Neutrophil (primary cell): ENCODE results near the gene METTL9.

ENCODE experiments used
- H3K27ac ChIP-seq: fragments of 200-600 bp; sonication (generic); 2 replicates; pipeline ENCODE4 v1.5.1; 2016; ENCODE audit warnings: mild to moderate bottlenecking, moderate library complexity
- H3K27me3 ChIP-seq: fragments of 200-600 bp; sonication (generic); 2 replicates; pipeline ENCODE4 v1.6.0; 2016; ENCODE audit warnings: mild to moderate bottlenecking
- H3K36me3 ChIP-seq: fragments of 200-600 bp; sonication (generic); 2 replicates; pipeline ENCODE4 v1.5.1; 2017
- H3K4me1 ChIP-seq, 2 experiments: fragments of 200-600 bp in 1 of 2; sonication (generic) in 1 of 2; 1 replicate in 1 of 2; 2 replicates in 1 of 2; pipeline versions ENCODE4 v1.5.1 to v1.6.1; 2013 to 2016; ENCODE audit warnings: low read depth in 1 of 2, low read length in 1 of 2, mild to moderate bottlenecking in 1 of 2, moderate library complexity in 1 of 2; ENCODE audit not compliant: control insufficient read depth in 1 of 2, insufficient read depth in 1 of 2
- H3K4me3 ChIP-seq, 2 experiments: fragments of 200-600 bp in 1 of 2; sonication (generic) in 1 of 2; 1 replicate in 1 of 2; 2 replicates in 1 of 2; pipeline ENCODE4 v1.5.1; 2013 to 2016; ENCODE audit warnings: low read depth in 1 of 2, low read length in 1 of 2, mild to moderate bottlenecking in 1 of 2, moderate library complexity in 1 of 2
- H3K9me3 ChIP-seq: fragments of 200-600 bp; sonication (generic); 2 replicates; pipeline ENCODE4 v1.5.1; 2016
- TF ChIP-seq, protein P1 (sequence below): fragments of 200-600 bp; sonication (generic); IDR thresholded peaks from 2 replicates; pipeline ENCODE4 v1.5.1; 2016; ENCODE audit warnings: antibody characterized with exemption

The METTL9 gene

DNA sequence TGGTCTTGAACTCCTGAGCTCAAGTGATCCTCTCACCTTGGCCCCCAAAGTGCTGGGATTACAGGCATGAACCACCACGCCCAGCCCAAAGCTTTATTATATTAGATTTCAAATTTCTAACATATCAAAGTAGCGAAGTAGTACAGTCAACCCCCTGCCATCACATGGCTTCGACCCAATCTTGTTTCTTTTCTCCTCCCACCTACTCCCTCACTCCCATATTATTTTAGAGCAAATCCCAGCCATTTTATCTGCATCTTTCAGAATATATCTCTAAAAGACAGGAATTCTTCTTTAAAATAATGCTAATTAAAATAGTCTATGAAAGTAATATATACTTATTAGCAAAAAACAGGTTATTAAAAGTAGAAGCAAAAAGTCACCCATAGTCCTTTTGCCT is 52.1 kb downstream of the METTL9 start:
- H3K4me1 ChIP-seq = peaks cover 76 to 89% of the 10 kb centered on the region in 2 experiments
- TF ChIP-seq, protein P1, sequence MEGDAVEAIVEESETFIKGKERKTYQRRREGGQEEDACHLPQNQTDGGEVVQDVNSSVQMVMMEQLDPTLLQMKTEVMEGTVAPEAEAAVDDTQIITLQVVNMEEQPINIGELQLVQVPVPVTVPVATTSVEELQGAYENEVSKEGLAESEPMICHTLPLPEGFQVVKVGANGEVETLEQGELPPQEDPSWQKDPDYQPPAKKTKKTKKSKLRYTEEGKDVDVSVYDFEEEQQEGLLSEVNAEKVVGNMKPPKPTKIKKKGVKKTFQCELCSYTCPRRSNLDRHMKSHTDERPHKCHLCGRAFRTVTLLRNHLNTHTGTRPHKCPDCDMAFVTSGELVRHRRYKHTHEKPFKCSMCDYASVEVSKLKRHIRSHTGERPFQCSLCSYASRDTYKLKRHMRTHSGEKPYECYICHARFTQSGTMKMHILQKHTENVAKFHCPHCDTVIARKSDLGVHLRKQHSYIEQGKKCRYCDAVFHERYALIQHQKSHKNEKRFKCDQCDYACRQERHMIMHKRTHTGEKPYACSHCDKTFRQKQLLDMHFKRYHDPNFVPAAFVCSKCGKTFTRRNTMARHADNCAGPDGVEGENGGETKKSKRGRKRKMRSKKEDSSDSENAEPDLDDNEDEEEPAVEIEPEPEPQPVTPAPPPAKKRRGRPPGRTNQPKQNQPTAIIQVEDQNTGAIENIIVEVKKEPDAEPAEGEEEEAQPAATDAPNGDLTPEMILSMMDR = no peak
- H3K27me3 ChIP-seq = no peaks in the 10 kb centered on the region
- H3K9me3 ChIP-seq = no peaks in the 10 kb centered on the region
- peaks cover 50% of the 10 kb centered on the region for H3K36me3 ChIP-seq
- peak overlapping the region; percentile 97 for H3K27ac ChIP-seq
- peak overlapping the region; percentile 90 to 92 for H3K4me3 ChIP-seq

DNA sequence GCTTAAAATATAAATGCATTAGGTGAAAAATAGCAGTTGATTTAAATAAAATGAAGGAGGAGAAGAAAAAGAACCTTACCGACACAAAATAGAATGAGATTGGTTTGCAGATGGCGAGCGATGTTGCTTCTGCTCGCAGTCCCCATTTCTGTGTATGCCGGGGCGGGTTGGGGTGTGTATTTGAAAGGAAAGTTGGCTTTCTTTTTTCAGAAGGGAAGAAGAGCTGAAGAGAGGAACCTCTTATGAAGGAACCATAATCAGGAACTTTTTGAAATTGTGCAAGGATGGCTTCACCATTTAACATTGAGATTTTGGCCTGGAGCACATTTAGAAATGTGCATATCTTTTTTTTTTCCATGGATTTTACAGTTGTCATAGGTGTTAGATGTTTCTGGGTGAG is 53.1 kb downstream of the METTL9 start, which contains the start of gene IGSF6:
Gene IGSF6, minus strand, starts transcription at position 156 of the 400 bp plus-strand sequence. Its CDS starts 10 bp downstream, at position 146.
- Histone ChIP-seq H3K27ac (peak within 1 kb of the TSS; percentile 97), H3K9me3 (no peaks in the 10 kb centered on the region), H3K4me1 (peaks cover 77 to 89% of the 10 kb centered on the region in 2 experiments), H3K4me3 (peak within 1 kb of the TSS; percentile 90 to 92), H3K27me3 (no peaks in the 10 kb centered on the region), H3K36me3 (peaks cover 42% of the 10 kb centered on the region)
- TF ChIP-seq, protein P1 = no peak

DNA sequence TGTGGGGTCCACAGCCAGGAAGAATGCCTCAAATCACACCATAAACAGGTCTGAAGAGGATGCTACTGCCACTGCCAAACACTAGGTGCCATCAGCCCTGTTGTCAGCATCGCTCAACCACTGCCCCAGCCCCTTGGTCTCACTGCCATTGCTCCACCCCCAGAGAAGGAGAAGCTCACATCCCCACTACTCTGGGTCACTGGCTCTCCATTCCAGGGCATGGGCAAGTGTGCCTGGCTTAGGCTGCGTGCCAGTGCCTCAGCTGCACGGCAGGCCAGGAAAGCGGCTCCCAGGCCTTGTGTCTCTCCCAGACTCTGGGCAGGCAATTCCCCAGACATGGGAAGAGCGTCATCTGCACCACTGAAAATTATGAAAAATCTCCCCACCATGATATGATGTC is 54.2 kb downstream of the METTL9 start:
- Histone ChIP-seq H3K27ac (peak overlapping the region; percentile 97), H3K27me3 (no peaks in the 10 kb centered on the region), H3K36me3 (peaks cover 31% of the 10 kb centered on the region), H3K4me1 (peaks cover 72 to 80% of the 10 kb centered on the region in 2 experiments), H3K9me3 (no peaks in the 10 kb centered on the region), H3K4me3 (peak overlapping the region; percentile 90 to 92)
- TF ChIP-seq, protein P1 = no peak

DNA sequence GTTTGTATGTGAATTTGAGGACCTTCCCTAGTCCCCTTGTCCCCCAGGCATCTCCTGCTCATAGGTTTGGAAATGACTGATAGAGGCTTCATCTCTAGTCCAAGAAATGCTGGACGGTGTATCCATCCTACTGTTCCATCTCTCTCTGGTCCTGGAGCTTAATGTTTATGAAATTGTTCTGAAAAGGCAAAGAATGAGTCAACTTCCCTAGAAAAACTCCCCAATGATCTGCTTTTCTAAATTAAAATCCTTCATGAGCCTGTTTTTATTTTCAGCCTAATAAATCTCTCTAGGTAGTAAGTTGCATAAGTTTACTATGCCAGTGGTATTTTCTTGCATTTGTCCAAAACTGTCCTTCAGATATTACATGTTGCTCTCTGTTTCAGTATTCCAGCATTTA is 55.1 kb downstream of the METTL9 start:
- Histone ChIP-seq H3K4me1 (peaks cover 63 to 71% of the 10 kb centered on the region in 2 experiments), H3K27me3 (no peaks in the 10 kb centered on the region), H3K9me3 (no peaks in the 10 kb centered on the region), H3K27ac (peak overlapping the region; percentile 97), H3K4me3 (peak overlapping the region in 1 of 2 experiments; percentile 90), H3K36me3 (peaks cover 24% of the 10 kb centered on the region)
- TF ChIP-seq, protein P1 = no peak

DNA sequence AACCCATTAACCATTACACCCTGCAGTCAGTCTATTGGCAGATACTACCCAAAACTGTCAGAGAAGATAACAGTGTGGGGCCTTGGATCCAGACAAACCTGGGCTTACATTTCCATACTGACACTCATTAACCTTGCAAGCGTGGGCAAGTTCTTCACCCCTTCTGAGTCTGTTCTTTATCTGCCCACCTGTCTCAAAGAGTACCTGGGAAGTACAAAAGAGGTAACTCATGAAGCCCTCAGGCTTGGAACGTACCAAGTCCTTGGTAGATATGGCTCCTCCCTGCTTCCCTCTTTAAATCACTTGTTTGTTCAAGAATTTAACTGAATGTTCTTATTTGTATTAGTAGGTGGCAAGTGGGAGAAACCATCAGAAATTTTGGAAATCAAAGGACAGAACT is 55.5 kb downstream of the METTL9 start:
- TF ChIP-seq, protein P1 = no peak
- H3K36me3 ChIP-seq = peaks cover 20% of the 10 kb centered on the region
- no peaks in the 10 kb centered on the region for H3K27me3 ChIP-seq
- no peaks in the 10 kb centered on the region for H3K9me3 ChIP-seq
- peak overlapping the region; percentile 97 for H3K27ac ChIP-seq
- H3K4me1 ChIP-seq = peaks cover 59 to 67% of the 10 kb centered on the region in 2 experiments
- peak overlapping the region in 1 of 2 experiments; percentile 90 for H3K4me3 ChIP-seq
